HepG2 (cell line): Measurements from ENCODE around the gene ZNF512B. TPM values are rescaled to one million over a fixed set of nuclear protein-coding genes. Genes with fewer than 3 reads are reported as not detected.

ENCODE experiments used
- ATAC-seq: fragments of 200-7000 bp; cut with Tn5 transposase; 3 replicates; pipeline ENCODE4 v1.9.1; 2020; ENCODE audit warnings: mild to moderate bottlenecking, moderate library complexity
- BruUV-seq: library from RNA; stranded (reverse); fragments of 400-500 nt; replicated peaks from 2 replicates; lab custom pipeline; 2021; lab: Mats Ljungman, UMichigan
- CTCF ChIA-PET: fragments of 300-600 bp; formaldehyde crosslinking; extraction: SDS; loops from one replicate; lab custom pipeline; 2021; ENCODE audit warnings: low total read pairs, inconsistent platforms, low intra/inter-chr PET ratio; lab: Yijun Ruan, JAX
- POLR2A ChIA-PET: fragments of 350-600 bp; sonication (Branson Sonifier 250); formaldehyde crosslinking; loops from one replicate; lab custom pipeline; 2020; ENCODE audit warnings: antibody characterized with exemption, inconsistent platforms; lab: Yijun Ruan, JAX
- DNase-seq: peaks from one replicate; pipeline ENCODE4 v3.0.0-alpha.2; 2015; ENCODE audit warnings: low spot score
- FAIRE-seq: peaks from 3 replicates; lab custom pipeline; 2011; peaks lifted over from hg19 to GRCh38; lab: Jason Lieb, UNC
- H2AFZ ChIP-seq: one replicate; pipeline ENCODE4 v1.6.1; 2011; ENCODE audit warnings: low read length, inconsistent platforms
- H3K27ac ChIP-seq: fragments of 300-600 bp; 3 replicates; pipeline ENCODE4 v1.8.0; 2011; ENCODE audit warnings: mixed run types, mild to moderate bottlenecking, mixed read lengths, low read length, inconsistent platforms; ENCODE audit not compliant: insufficient read depth; ENCODE audit errors: extremely low read length
- H3K27me3 ChIP-seq, 2 experiments: fragments of 200-600 bp in 1 of 2; 2 replicates in 1 of 2; 3 replicates in 1 of 2; pipeline versions ENCODE4 v1.6.0 to v1.8.0; 2011; ENCODE audit warnings: low read length in 2 of 2, mild to moderate bottlenecking in 2 of 2, moderate library complexity in 2 of 2, inconsistent platforms in 1 of 2; ENCODE audit not compliant: insufficient read depth in 2 of 2, control insufficient read depth in 1 of 2
- H3K36me3 ChIP-seq, 2 experiments: fragments of 200-600 bp in 1 of 2; replicated peaks in 1 of 2; 2 replicates in 1 of 2; 3 replicates in 1 of 2; pipeline versions ENCODE4 v1.5.1 to v1.8.0; 2011; ENCODE audit warnings: low read length in 2 of 2, inconsistent platforms in 1 of 2; ENCODE audit not compliant: insufficient read depth in 2 of 2, control insufficient read depth in 1 of 2
- H3K4me1 ChIP-seq: 2 replicates; pipeline ENCODE4 v1.5.1; 2012; ENCODE audit warnings: low read length, inconsistent platforms; ENCODE audit not compliant: insufficient read depth
- H3K4me2 ChIP-seq: 2 replicates; pipeline ENCODE4 v1.6.0; 2011; ENCODE audit warnings: low read depth, low read length, inconsistent platforms
- H3K4me3 ChIP-seq, 3 experiments: fragments of 200-600 bp in 1 of 3; sonication (generic), shearing (Covaris generic) in 1 of 3; replicated peaks in 1 of 3; 2 replicates each; pipeline ENCODE4 v1.5.1; 2011 to 2016; ENCODE audit warnings: low read length in 3 of 3, inconsistent platforms in 2 of 3, low read depth in 2 of 3, mild to moderate bottlenecking in 2 of 3, control low read depth in 1 of 3, mixed read lengths in 1 of 3; ENCODE audit not compliant: insufficient read depth in 1 of 3
- H3K79me2 ChIP-seq: one replicate; pipeline ENCODE4 v1.6.1; 2011; ENCODE audit warnings: low read length, inconsistent platforms; ENCODE audit not compliant: insufficient read depth
- H3K9ac ChIP-seq: 2 replicates; pipeline ENCODE4 v1.6.0; 2011; ENCODE audit warnings: mild to moderate bottlenecking, low read depth, low read length, inconsistent platforms; ENCODE audit not compliant: insufficient read depth
- H3K9me3 ChIP-seq: 2 replicates; pipeline ENCODE4 v1.5.1; 2012; ENCODE audit warnings: mild to moderate bottlenecking, low read length
- H4K20me1 ChIP-seq: 2 replicates; pipeline ENCODE4 v1.6.0; 2011; ENCODE audit warnings: inconsistent platforms, mild to moderate bottlenecking, low read length, moderate library complexity; ENCODE audit not compliant: insufficient read depth
- AGO2 ChIP-seq: fragments of 200-400 bp; formaldehyde crosslinking; optimal IDR thresholded peaks from 2 replicates; pipeline ENCODE3; 2017; ENCODE audit warnings: mild to moderate bottlenecking, low read depth, low read length, moderate library complexity
- FOXK2 ChIP-seq: fragments of 450-650 bp; IDR thresholded peaks from 2 replicates; pipeline ENCODE4 v1.6.1; 2016
- HOXA9 ChIP-seq: sonication (generic); formaldehyde crosslinking; IDR thresholded peaks from 2 replicates; pipeline ENCODE4 v1.8.1; 2022; ENCODE audit warnings: missing genetic modification reagents, mild to moderate bottlenecking, moderate library complexity, borderline replicate concordance
- KLF11 ChIP-seq: IDR thresholded peaks from 2 replicates; pipeline ENCODE4 v1.6.1; 2016; ENCODE audit warnings: missing compliant biosample characterization
- PCBP1 ChIP-seq: fragments of 200-400 bp; formaldehyde crosslinking; IDR thresholded peaks from 2 replicates; pipeline ENCODE4 v1.6.1; 2017; ENCODE audit warnings: mild to moderate bottlenecking, low read depth, low read length, borderline replicate concordance
- RBFOX2 ChIP-seq: fragments of 200-400 bp; formaldehyde crosslinking; IDR thresholded peaks from 2 replicates; pipeline ENCODE4 v1.6.1; 2017; ENCODE audit warnings: low read depth, mild to moderate bottlenecking, low read length
- RBM22 ChIP-seq: fragments of 200-400 bp; formaldehyde crosslinking; optimal IDR thresholded peaks from 2 replicates; pipeline ENCODE3; 2017; ENCODE audit warnings: mild to moderate bottlenecking, low read length, moderate library complexity
- YEATS2 ChIP-seq: sonication (generic); formaldehyde crosslinking; IDR thresholded peaks from 2 replicates; pipeline ENCODE4 v1.4.0; 2020; ENCODE audit warnings: missing genetic modification reagents, borderline replicate concordance
- ZNF496 ChIP-seq: sonication (generic); formaldehyde crosslinking; IDR thresholded peaks from 2 replicates; pipeline ENCODE4 v1.8.1; 2023; ENCODE audit warnings: mild to moderate bottlenecking, moderate library complexity, missing genetic modification reagents; ENCODE audit not compliant: insufficient replicate concordance
- ZNF644 ChIP-seq: IDR thresholded peaks from 2 replicates; pipeline ENCODE4 v1.6.1; 2016; ENCODE audit warnings: low read depth
- ZNF768 ChIP-seq: sonication (generic); formaldehyde crosslinking; IDR thresholded peaks from 2 replicates; pipeline ENCODE4 v1.4.0; 2020; ENCODE audit warnings: missing genetic modification reagents
- whole genome bisulfite sequencing: methylation state at CpG from one replicate; pipeline ENCODE4 v1.1.6; 2017; ENCODE audit warnings: low lambda C conversion rate; 5-methylcytosine and 5-hydroxymethylcytosine counted together
- in situ Hi-C: cut with HindIII; loops from 2 replicates; pipeline ENCODE4 v1.10.0; 2017; ENCODE audit warnings: low pct_unique_long_range_greater_than_20kb; ENCODE audit not compliant: extremely low pct_ligation_motif_present
- intact Hi-C: fragments of 100-400 bp; cut with micrococcal nuclease; formaldehyde crosslinking; loops from one replicate; pipeline ENCODE4 v1.10.0; 2022; ENCODE audit not compliant: unreplicated experiment
- polyA plus RNA-seq, 8 experiments: library from polyadenylated mRNA; depleted of rRNA in 3 of 8; stranded (reverse) in 7 of 8; unstranded in 1 of 8; fragments of >200 nt; fragmentation: Illumina TruSeq in 4 of 8; extraction: Trizol in 4 of 8; gene quantifications; 2 replicates each; pipeline versions ENCODE4 v1.2.1 to v1.2.3, GENCODE V29; 2011 to 2016; ENCODE audit warnings: low read depth in 4 of 8, missing spikeins in 1 of 8, mixed read lengths in 1 of 8; ENCODE audit not compliant: insufficient read depth in 1 of 8
- total RNA-seq, 5 experiments: library from RNA; depleted of rRNA; stranded (reverse); fragments of >200 nt; fragmentation: Illumina TruSeq; extraction: Trizol; gene quantifications; 2 replicates each; pipeline ENCODE4 v1.2.3, GENCODE V29; 2016; ENCODE audit warnings: low read depth in 1 of 5
- TF ChIP-seq, protein P1 (sequence below), 2 experiments: sonication (generic) in 1 of 2; formaldehyde crosslinking in 1 of 2; IDR thresholded peaks; 2 replicates each; pipeline versions ENCODE4 v1.4.0 to v1.6.1; 2016 to 2020; ENCODE audit warnings: borderline replicate concordance in 1 of 2, low read depth in 1 of 2, mild to moderate bottlenecking in 1 of 2, missing genetic modification reagents in 1 of 2
- TF ChIP-seq, protein P2 (sequence below): sonication (generic); formaldehyde crosslinking; IDR thresholded peaks from 2 replicates; pipeline ENCODE4 v1.4.0; 2020; ENCODE audit warnings: missing genetic modification reagents
- TF ChIP-seq, protein P3 (sequence below): sonication (generic); formaldehyde crosslinking; IDR thresholded peaks from 2 replicates; pipeline ENCODE4 v1.8.1; 2023; ENCODE audit warnings: mild to moderate bottlenecking, missing genetic modification reagents, borderline replicate concordance

ZNF512B gene
- total and polyA plus RNA-seq, 2 of the 13 experiments (the other 11 are each of a cell fraction or from before 2014, with no cell fraction given), result 11.5 to 30.6 TPM

DNA sequence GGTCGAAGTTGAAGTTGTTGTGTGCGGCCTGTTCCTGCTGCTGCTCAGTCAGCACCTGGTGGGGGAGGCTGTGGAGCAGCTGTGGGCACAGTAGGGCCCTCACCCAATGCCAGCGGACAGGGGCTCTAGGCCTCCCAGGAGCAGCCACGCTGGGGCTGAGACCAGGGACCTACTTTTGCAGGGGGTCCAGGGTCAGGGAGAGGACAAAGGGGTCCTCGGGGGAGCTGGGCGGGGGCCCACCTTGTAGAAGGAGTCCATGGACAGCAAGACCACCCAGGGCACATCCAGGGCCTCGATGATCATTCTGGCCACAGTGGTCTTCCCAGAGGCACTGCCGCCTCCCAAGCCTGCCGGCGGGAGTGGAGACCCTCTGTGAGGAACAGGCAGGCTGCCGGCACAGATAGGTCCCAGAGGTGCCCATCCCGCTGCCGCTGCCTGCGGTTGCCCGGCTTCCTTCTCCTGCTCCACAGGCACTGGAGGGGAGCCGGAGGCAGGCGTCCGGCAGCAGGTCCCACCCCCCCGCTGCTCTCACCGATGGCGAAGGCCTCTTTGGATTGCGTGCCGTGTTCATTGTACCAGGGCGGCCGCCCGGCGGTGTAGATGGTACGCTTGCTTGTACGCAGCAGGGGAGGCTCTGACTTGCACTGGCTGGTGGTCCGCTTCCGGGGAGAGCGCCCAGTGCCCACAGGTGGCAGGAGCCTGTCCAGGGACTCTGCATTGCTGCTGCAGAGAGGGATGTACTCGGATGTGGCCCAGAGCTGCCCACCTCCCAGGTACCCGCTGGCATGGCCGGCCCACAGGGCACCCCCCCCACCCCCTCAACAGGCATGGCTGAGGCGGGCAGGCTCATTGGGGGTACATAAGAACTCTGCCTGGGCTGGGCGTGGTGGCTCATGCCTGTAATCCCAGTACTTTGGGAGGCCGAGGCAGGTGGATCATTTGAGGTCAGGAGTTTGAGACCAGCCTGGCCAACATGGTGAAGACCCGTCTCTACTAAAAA, 23.5 kb downstream of the ZNF512B start:
- Histone ChIP-seq H3K4me3 (no peak overlapping the region), H2AFZ (no peak overlapping the region), H3K4me2 (no peak overlapping the region), H3K9ac (no peak overlapping the region), H3K9me3 (no peaks in the 10 kb centered on the region), H3K36me3 (peaks cover 43 to 65% of the 10 kb centered on the region in 2 experiments), H3K27ac (no peak overlapping the region), H3K27me3 (no peaks in the 10 kb centered on the region), H4K20me1 (peaks cover 77% of the 10 kb centered on the region), H3K79me2 (peaks cover 50% of the 10 kb centered on the region), H3K4me1 (peaks cover 29% of the 10 kb centered on the region)
- DNase-seq, result no peak
- FAIRE-seq, result no peak
- intact Hi-C loops (no loop called here), in situ Hi-C loops (no loop called here)
- 97% methylated on average over 33 of the region's 39 CpGs for WGBS
- TF ChIP-seq RBFOX2 (peak; percentile 38; the same call in 1 of the 2 replicates), PCBP1 (0 out of 2 replicates have a peak, but pooled peaks have one; percentile 39), FOXK2 (no peak), YEATS2 (no peak), RBM22 (peak; percentile 18), KLF11 (no peak), HOXA9 (0 out of 2 replicates have a peak, but pooled peaks have one; percentile 10), ZNF496 (CRISPR knock-in tag) (no peak), ZNF644 (no peak), AGO2 (peak; percentile 82), ZNF768 (CRISPR knock-in tag) (peak; percentile 3; the same call in 1 of the 2 replicates)
- TF ChIP-seq, protein P1, sequence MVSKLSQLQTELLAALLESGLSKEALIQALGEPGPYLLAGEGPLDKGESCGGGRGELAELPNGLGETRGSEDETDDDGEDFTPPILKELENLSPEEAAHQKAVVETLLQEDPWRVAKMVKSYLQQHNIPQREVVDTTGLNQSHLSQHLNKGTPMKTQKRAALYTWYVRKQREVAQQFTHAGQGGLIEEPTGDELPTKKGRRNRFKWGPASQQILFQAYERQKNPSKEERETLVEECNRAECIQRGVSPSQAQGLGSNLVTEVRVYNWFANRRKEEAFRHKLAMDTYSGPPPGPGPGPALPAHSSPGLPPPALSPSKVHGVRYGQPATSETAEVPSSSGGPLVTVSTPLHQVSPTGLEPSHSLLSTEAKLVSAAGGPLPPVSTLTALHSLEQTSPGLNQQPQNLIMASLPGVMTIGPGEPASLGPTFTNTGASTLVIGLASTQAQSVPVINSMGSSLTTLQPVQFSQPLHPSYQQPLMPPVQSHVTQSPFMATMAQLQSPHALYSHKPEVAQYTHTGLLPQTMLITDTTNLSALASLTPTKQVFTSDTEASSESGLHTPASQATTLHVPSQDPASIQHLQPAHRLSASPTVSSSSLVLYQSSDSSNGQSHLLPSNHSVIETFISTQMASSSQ (IDR thresholded peaks at IDR 0.05; ENCODE audit: low read depth), result no peak
- TF ChIP-seq, protein P1 (CRISPR knock-in tag; IDR thresholded peaks at IDR 0.05; ENCODE audit: borderline replicate concordance), result no peak
- TF ChIP-seq, protein P2, sequence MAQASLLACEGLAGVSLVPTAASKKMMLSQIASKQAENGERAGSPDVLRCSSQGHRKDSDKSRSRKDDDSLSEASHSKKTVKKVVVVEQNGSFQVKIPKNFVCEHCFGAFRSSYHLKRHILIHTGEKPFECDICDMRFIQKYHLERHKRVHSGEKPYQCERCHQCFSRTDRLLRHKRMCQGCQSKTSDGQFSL (CRISPR knock-in tag), result peak; percentile 46; the same call in 1 of the 2 replicates
- TF ChIP-seq, protein P3, sequence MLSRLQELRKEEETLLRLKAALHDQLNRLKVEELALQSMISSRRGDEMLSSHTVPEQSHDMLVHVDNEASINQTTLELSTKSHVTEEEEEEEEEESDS (CRISPR knock-in tag), result no peak
- ATAC-seq, result no peak
- ChIA-PET POLR2A (no interaction called here), CTCF (no interaction called here)
- BruUV-seq, result no TSS peak
